RWPE2 (cell line): ENCODE results near the gene CAV1.

Source experiments
- ATAC-seq: fragments of 200-7000 bp; cut with Tn5 transposase; 3 replicates; pipeline ENCODE4 v1.9.1; 2021; ENCODE audit warnings: low read depth
- DNase-seq: peaks from one replicate; pipeline ENCODE4 v3.0.0-alpha.2; 2020; ENCODE audit warnings: low spot score
- H3K27ac ChIP-seq: fragments of 450-650 bp; 2 replicates; pipeline ENCODE4 v1.5.1; 2017; ENCODE audit warnings: mild to moderate bottlenecking; ENCODE audit not compliant: poor library complexity, severe bottlenecking
- H3K27me3 ChIP-seq: fragments of 250-450 bp; sonication (Bioruptor Pico); 2 replicates; pipeline ENCODE4 v1.5.1; 2021; ENCODE audit warnings: mild to moderate bottlenecking, moderate library complexity; ENCODE audit not compliant: insufficient read depth, poor library complexity, severe bottlenecking
- H3K36me3 ChIP-seq: fragments of 250-450 bp; sonication (Bioruptor Pico); 2 replicates; pipeline ENCODE4 v1.5.1; 2020; ENCODE audit warnings: low read depth, mild to moderate bottlenecking, moderate library complexity
- H3K4me1 ChIP-seq: fragments of 250-450 bp; sonication (Bioruptor Pico); 2 replicates; pipeline ENCODE4 v1.5.1; 2021; ENCODE audit warnings: mild to moderate bottlenecking, moderate library complexity; ENCODE audit not compliant: insufficient read depth, poor library complexity, severe bottlenecking
- H3K4me3 ChIP-seq: fragments of 250-450 bp; sonication (Bioruptor Pico); 2 replicates; pipeline ENCODE4 v1.5.1; 2021; ENCODE audit warnings: mild to moderate bottlenecking, moderate library complexity; ENCODE audit not compliant: severe bottlenecking
- H3K9me3 ChIP-seq: fragments of 250-450 bp; sonication (Bioruptor Pico); 2 replicates; pipeline ENCODE4 v1.5.1; 2021; ENCODE audit warnings: mild to moderate bottlenecking, moderate library complexity; ENCODE audit not compliant: severe bottlenecking
- TF ChIP-seq, protein P1 (sequence below): fragments of 450-650 bp; IDR thresholded peaks from one replicate; pipeline ENCODE4 v1.5.1; 2017; ENCODE audit warnings: mild to moderate bottlenecking, moderate library complexity; ENCODE audit not compliant: poor library complexity, severe bottlenecking

Gene CAV1

DNA sequence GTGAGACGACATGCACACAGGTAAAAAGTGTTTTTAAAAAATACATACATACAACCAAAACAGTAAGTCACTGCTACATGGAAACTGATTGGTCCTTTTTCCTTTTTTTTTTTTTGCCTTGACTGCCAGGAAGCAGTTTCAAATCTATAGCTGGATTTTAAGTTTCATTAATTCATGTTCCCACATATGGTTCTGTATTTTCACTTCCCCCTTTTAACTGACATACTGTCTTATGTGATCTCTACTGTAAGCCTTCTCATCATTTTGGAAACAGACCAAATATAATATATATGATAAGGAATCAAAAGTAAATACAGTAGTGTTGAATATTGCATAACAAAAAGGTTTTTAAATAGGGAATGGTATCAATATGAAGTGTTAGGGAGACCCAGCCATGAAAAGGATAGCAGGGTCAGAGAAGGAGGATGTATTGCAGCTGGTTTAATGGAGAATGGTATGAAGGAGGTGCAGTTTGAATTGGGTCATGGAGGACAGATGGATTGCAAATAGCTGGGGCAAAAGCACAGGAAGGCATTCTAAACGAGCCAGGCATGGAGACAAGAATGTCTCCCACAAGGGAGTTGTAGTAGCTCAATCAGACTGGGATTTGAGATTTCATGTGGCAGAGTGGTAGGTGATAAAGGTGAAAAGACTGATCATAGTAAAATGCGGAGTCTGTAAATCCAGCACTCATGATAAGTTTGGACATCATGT is 5.4 kb downstream of the CAV1 start:
- H3K36me3 ChIP-seq, result peaks cover 94% of the 10 kb centered on the region
- H3K9me3 ChIP-seq, result no peaks in the 10 kb centered on the region
- DNase-seq (no peak), ATAC-seq (no peak)
- no peaks in the 10 kb centered on the region for H3K27me3 ChIP-seq
- TF ChIP-seq, protein P1, sequence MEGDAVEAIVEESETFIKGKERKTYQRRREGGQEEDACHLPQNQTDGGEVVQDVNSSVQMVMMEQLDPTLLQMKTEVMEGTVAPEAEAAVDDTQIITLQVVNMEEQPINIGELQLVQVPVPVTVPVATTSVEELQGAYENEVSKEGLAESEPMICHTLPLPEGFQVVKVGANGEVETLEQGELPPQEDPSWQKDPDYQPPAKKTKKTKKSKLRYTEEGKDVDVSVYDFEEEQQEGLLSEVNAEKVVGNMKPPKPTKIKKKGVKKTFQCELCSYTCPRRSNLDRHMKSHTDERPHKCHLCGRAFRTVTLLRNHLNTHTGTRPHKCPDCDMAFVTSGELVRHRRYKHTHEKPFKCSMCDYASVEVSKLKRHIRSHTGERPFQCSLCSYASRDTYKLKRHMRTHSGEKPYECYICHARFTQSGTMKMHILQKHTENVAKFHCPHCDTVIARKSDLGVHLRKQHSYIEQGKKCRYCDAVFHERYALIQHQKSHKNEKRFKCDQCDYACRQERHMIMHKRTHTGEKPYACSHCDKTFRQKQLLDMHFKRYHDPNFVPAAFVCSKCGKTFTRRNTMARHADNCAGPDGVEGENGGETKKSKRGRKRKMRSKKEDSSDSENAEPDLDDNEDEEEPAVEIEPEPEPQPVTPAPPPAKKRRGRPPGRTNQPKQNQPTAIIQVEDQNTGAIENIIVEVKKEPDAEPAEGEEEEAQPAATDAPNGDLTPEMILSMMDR, result no peak
- peak overlapping the region; percentile 99 for H3K27ac ChIP-seq
- no peak overlapping the region for H3K4me3 ChIP-seq
- peaks cover 63% of the 10 kb centered on the region for H3K4me1 ChIP-seq

DNA sequence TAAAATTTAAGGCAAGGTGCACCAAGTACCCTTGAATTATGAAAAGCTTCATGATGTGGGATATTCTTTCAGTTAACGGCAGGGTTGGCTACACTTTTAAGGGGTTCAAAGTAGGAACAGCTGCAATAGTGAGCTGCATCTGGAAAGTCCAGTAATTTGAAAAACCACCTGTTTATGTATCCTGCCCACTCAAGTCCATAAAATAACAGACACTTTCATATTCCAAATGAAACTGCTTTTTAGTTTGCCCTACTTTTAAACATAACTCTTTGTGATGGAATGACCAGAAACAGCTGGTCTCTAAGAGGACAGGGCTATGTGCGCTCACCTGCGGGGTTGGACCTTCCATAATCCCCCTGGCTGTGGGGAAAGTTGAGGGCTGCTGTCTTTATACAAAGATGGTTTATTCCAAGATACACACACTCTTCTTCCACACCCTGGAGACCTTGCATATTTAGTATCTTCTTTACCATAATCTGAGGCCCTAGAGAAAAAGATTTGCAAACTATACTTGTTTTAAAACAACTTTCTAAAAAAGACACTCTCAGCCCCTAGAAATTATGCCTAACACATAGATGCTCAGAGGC is 7.4 kb downstream of the CAV1 start:
- peak overlapping the region; percentile 99 for H3K27ac ChIP-seq
- TF ChIP-seq, protein P1, result no peak
- H3K9me3 ChIP-seq, result no peaks in the 10 kb centered on the region
- H3K4me1 ChIP-seq, result peaks cover 67% of the 10 kb centered on the region
- DNase-seq, result no peak
- H3K4me3 ChIP-seq, result no peak overlapping the region
- peaks cover 97% of the 10 kb centered on the region for H3K36me3 ChIP-seq
- ATAC-seq, result no peak
- H3K27me3 ChIP-seq, result no peaks in the 10 kb centered on the region

DNA sequence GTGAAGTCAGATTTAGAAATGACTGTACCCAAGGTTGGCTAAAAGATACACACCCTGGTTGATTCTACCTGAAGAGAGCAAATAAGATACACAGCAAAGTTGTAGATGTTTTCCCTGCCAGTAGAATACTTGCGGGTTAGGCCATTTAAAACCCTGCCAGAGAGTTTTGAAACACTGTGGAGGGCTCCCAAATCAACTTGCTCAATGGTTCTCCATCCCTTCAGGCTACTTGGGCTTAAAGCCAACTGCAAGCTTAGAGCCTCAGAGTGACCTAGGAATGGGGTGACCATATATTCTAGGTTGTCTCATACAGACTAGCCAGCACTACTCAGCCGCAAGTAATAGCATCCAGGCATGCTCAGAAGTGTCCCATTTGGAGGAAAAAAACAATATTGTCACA is 10.0 kb downstream of the CAV1 start:
- TF ChIP-seq, protein P1, result no peak
- H3K36me3 ChIP-seq, result peaks cover 97% of the 10 kb centered on the region
- peak overlapping the region; percentile 40 for H3K27ac ChIP-seq
- H3K4me1 ChIP-seq, result peaks cover 71% of the 10 kb centered on the region
- no peak overlapping the region for H3K4me3 ChIP-seq
- DNase-seq (no peak), ATAC-seq (no peak)
- no peaks in the 10 kb centered on the region for H3K9me3 ChIP-seq
- H3K27me3 ChIP-seq, result no peaks in the 10 kb centered on the region

DNA sequence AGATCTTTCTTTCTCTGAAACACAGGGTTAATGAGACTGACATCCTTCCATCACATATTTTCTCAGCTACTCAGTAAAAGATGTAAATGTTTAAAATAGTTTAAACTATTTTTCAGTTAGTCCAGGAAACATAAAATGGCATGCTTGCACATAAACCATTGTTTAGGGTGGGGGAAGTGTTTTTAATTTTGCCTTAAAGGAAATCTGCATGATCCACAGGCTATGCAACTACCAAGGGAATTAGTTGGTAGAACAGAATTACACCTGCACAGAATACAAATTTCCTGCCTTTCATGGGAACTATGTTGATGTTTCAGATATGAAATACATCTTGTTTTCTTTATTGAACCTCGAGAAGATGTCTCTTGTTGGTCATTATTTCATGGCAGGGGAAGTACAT is 10.6 kb downstream of the CAV1 start:
- DNase-seq, result no peak
- Histone ChIP-seq H3K27me3 (no peaks in the 10 kb centered on the region), H3K36me3 (peaks cover 97% of the 10 kb centered on the region), H3K4me1 (peaks cover 69% of the 10 kb centered on the region), H3K4me3 (no peak overlapping the region), H3K27ac (peak overlapping the region; percentile 40), H3K9me3 (peaks cover under 1% of the 10 kb centered on the region)
- ATAC-seq, result no peak
- TF ChIP-seq, protein P1, result no peak

DNA sequence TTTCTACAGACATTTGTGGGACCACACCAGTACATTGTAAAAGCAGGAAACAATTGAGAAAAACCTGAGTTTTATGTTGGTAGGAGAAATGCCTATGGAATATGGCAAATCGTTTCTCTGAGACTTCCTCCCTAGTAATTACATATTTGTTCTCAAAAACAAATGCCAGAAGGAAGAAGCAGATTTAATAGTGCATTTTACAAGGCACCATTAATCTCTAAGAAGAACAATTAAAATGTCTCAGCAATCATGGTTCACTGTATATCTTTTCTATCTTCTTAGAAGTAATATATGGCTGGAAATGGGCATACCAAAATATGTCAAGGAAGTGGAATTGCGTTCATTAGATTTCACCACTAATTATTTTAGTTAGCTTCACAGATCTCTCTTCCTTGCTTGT is 13.3 kb downstream of the CAV1 start:
- H3K27me3 ChIP-seq, result no peaks in the 10 kb centered on the region
- H3K27ac ChIP-seq, result peak overlapping the region; percentile 40
- no peak for DNase-seq
- no peak for ATAC-seq
- H3K4me3 ChIP-seq, result no peak overlapping the region
- TF ChIP-seq, protein P1, result no peak
- H3K36me3 ChIP-seq, result peaks cover 97% of the 10 kb centered on the region
- peaks cover 55% of the 10 kb centered on the region for H3K4me1 ChIP-seq
- peaks cover 2% of the 10 kb centered on the region for H3K9me3 ChIP-seq
